GM12878 (cell line): Measurements from ENCODE around the gene DPH1. TPM values are rescaled to one million over a fixed set of nuclear protein-coding genes. Genes with fewer than 3 reads are reported as not detected.
A peak's percentile ranks its signal among the peaks of the same experiment; 100 is the strongest.

Experiments used
- BCL3 ChIP-seq: IDR thresholded peaks from 2 replicates; pipeline ENCODE4 v1.6.1; 2011; ENCODE audit warnings: borderline replicate concordance, low read depth, mild to moderate bottlenecking, moderate library complexity, low read length; ENCODE audit not compliant: insufficient read depth, poor library complexity, severe bottlenecking
- CBFB ChIP-seq: IDR thresholded peaks from 2 replicates; pipeline ENCODE4 v1.6.1; 2016; ENCODE audit warnings: antibody characterized with exemption, low read depth
- CBX3 ChIP-seq: fragments of 200-600 bp; sonication (generic); IDR thresholded peaks from 2 replicates; pipeline ENCODE4 v1.6.1; 2016; ENCODE audit warnings: low read depth, borderline replicate concordance
- CREM ChIP-seq: IDR thresholded peaks from 2 replicates; pipeline ENCODE4 v1.6.1; 2014; ENCODE audit warnings: antibody characterized with exemption, low read depth
- CTCF ChIP-seq, 3 experiments: IDR thresholded peaks in 2 of 3; conservative IDR thresholded peaks in 1 of 3; 2 replicates each; pipeline ENCODE4 v1.5.1; 2011; ENCODE audit warnings: low read depth in 3 of 3, low read length in 3 of 3, mild to moderate bottlenecking in 3 of 3, control low read depth in 2 of 3, moderate library complexity in 2 of 3, inconsistent platforms in 1 of 3, mixed read lengths in 1 of 3; ENCODE audit not compliant: control insufficient read depth in 2 of 3, insufficient read depth in 1 of 3; ENCODE audit errors: extremely low read depth in 1 of 3
- E2F8 ChIP-seq: fragments of 450-650 bp; IDR thresholded peaks from 2 replicates; pipeline ENCODE4 v1.6.1; 2018; ENCODE audit warnings: mild to moderate bottlenecking, low read depth, moderate library complexity; ENCODE audit not compliant: partially characterized antibody
- EP300 ChIP-seq, 2 experiments: fragments of 150-350 bp in 1 of 2; IDR thresholded peaks; 2 replicates each; pipeline ENCODE4 v1.6.1; 2011 to 2012; ENCODE audit warnings: low read depth in 2 of 2, low read length in 2 of 2, borderline replicate concordance in 1 of 2, improper control_type of control experiment in 1 of 2, inconsistent platforms in 1 of 2; ENCODE audit not compliant: control insufficient read depth in 1 of 2
- MEF2B ChIP-seq: fragments of 450-650 bp; IDR thresholded peaks from 2 replicates; pipeline ENCODE4 v1.6.1; 2018; ENCODE audit warnings: mild to moderate bottlenecking, moderate library complexity; ENCODE audit not compliant: partially characterized antibody, poor library complexity, severe bottlenecking
- MYC ChIP-seq: IDR thresholded peaks from 2 replicates; pipeline ENCODE4 v1.6.1; 2011; ENCODE audit warnings: mild to moderate bottlenecking, low read length, moderate library complexity, inconsistent platforms; ENCODE audit not compliant: insufficient read depth, insufficient replicate concordance, insufficient read length, severe bottlenecking
- NFYB ChIP-seq: IDR thresholded peaks from 2 replicates; pipeline ENCODE4 v1.6.1; 2011; ENCODE audit warnings: low read depth, mild to moderate bottlenecking, low read length, improper control_type of control experiment, moderate library complexity; ENCODE audit not compliant: insufficient read depth
- RAD51 ChIP-seq: fragments of 450-650 bp; IDR thresholded peaks from 2 replicates; pipeline ENCODE4 v1.6.1; 2016; ENCODE audit warnings: moderate library complexity, mild to moderate bottlenecking, inconsistent platforms
- SMAD1 ChIP-seq: fragments of 450-650 bp; IDR thresholded peaks from 2 replicates; pipeline ENCODE4 v1.6.1; 2018; ENCODE audit warnings: mild to moderate bottlenecking, low read depth; ENCODE audit not compliant: partially characterized antibody
- STAT1 ChIP-seq: fragments of 450-650 bp; conservative IDR thresholded peaks from 2 replicates; pipeline ENCODE4 v1.6.1; 2014; ENCODE audit warnings: antibody characterized with exemption, mild to moderate bottlenecking
- ZNF687 ChIP-seq: fragments of 450-650 bp; IDR thresholded peaks from 2 replicates; pipeline ENCODE4 v1.6.1; 2017; ENCODE audit warnings: mild to moderate bottlenecking, moderate library complexity
- ZSCAN29 ChIP-seq: fragments of 450-650 bp; IDR thresholded peaks from 2 replicates; pipeline ENCODE4 v1.6.1; 2017; ENCODE audit warnings: mild to moderate bottlenecking, moderate library complexity
- polyA plus RNA-seq, 11 experiments: library from polyadenylated mRNA; depleted of rRNA in 4 of 11; unstranded in 6 of 11; stranded (reverse) in 5 of 11; fragments of >200 nt; fragmentation: Nextera tagmentation in 4 of 11; fragmentation: Illumina TruSeq in 1 of 11; extraction: Ambion mirVana in 4 of 11; extraction: Trizol in 1 of 11; gene quantifications; 1 replicate in 1 of 11; 2 replicates in 10 of 11; pipeline versions ENCODE4 v1.2.1 to v1.2.3, GENCODE V29; 2011 to 2016; ENCODE audit warnings: inconsistent platforms in 2 of 11, missing spikeins in 2 of 11, low read depth in 1 of 11
- total RNA-seq, 4 experiments: library from RNA; depleted of rRNA in 3 of 4; stranded (reverse); fragments of >200 nt in 3 of 4; fragmentation: Illumina TruSeq in 1 of 4; extraction: Trizol in 1 of 4; gene quantifications; 2 replicates each; pipeline versions ENCODE4 v1.2.1 to v1.2.3, GENCODE V29; 2013 to 2021

DPH1 gene
- total and polyA plus RNA-seq, 10 of the 15 experiments (the other 5 are each of a cell fraction or from before 2014, with no cell fraction given): 0.29 to 33.6 (median 20.2) TPM

- peak; percentile 95 for TF ChIP-seq ZNF687
- no peak for TF ChIP-seq CBX3
- TF ChIP-seq CTCF (IDR thresholded peaks at IDR 0.05 in 2 of 3, conservative IDR thresholded peaks at IDR 0.05 in 1 of 3; ENCODE audit: control insufficient read depth in 2 of 3, extremely low read depth in 1 of 3, insufficient read depth in 1 of 3, low read depth in 3 of 3, low read length in 3 of 3): peak in 2 of 3 experiments; percentile 25 to 29; a peak in 4 of 6 replicates
- TF ChIP-seq CREM: 0 out of 2 replicates have a peak, but pooled peaks have one; percentile 4
- no peak for TF ChIP-seq SMAD1
- no peak for TF ChIP-seq BCL3
- TF ChIP-seq MEF2B: no peak
- no peak for TF ChIP-seq STAT1
- no peak for TF ChIP-seq RAD51
- TF ChIP-seq NFYB: no peak
- TF ChIP-seq CBFB: no peak
- no peak for TF ChIP-seq ZSCAN29
- no peak for TF ChIP-seq MYC
- no peak for TF ChIP-seq E2F8
- no peak for TF ChIP-seq EP300 (IDR thresholded peaks at IDR 0.05; ENCODE audit: borderline replicate concordance in 1 of 2, control insufficient read depth in 1 of 2, low read depth in 2 of 2, low read length in 2 of 2)
Measured at GRCh38 chr17:2056206-2057174, 26.5 kb downstream of the DPH1 start (continued).
